ENCODE data around the gene OVOL1. TPM values are rescaled to one million over a fixed set of nuclear protein-coding genes. Genes with fewer than 3 reads are reported as not detected.

The OVOL1 gene
- total and polyA plus RNA-seq, 8 donors, result 0.92 to 120 (median 7.8) TPM; not detected in 1

DNA sequence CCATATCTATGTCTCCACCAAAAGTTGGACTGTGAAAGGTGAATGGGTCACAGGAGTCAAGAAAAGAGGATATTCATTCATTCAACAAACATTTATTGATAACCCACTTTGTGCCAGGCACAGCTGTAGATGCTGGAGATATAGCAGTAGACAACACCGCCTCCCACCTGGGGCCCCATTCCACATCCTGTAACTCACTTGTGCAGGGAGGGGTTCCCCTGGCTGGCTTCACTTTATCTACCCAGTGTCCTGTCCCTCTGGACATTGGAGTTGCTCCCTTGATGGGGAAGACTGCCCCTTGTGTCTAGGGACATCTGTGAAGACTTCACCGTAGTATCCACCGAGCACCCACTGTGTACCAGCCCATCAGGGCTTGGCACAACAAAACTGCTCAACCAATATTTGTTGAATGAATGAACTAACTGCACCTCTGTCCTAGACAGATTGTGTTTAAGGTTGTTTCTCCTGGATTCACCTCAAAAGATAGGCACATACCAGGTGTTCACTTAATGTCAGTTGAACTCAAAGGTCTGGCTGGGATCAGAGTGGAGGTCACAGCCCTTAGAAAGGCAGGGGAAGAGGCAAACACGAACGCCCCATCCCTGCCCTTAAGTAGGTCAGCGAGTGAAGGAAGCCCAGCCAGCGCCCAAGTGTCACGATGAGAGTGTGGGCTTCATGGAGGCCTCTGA is 1.4 kb upstream of the OVOL1 start:
- Histone ChIP-seq H3K4me3 (no peak overlapping the region), H3K4me1 (peaks cover 38 to 57% (median 54%) of the 10 kb centered on the region in 4 donors), H3K9me3 (no peaks in the 10 kb centered on the region), H3K36me3 (no peaks in the 10 kb centered on the region), H3K27me3 (peaks cover 19 to 51% (median 33%) of the 10 kb centered on the region in 3 donors), H3K27ac (peak overlapping the region in 1 of 5 donors; percentile 74)
- DNase-seq, result no peak
- WGBS, 5 donors, result 73 to 81% (median 78%) methylated on average over 8 of the region's 8 CpGs
- intact Hi-C loops (cut with DNase I; ENCODE audit: low total_unique reads), result no loop called here
- no peak for TF ChIP-seq POLR2A (IDR thresholded peaks at IDR 0.05)
- TF ChIP-seq, protein P1, sequence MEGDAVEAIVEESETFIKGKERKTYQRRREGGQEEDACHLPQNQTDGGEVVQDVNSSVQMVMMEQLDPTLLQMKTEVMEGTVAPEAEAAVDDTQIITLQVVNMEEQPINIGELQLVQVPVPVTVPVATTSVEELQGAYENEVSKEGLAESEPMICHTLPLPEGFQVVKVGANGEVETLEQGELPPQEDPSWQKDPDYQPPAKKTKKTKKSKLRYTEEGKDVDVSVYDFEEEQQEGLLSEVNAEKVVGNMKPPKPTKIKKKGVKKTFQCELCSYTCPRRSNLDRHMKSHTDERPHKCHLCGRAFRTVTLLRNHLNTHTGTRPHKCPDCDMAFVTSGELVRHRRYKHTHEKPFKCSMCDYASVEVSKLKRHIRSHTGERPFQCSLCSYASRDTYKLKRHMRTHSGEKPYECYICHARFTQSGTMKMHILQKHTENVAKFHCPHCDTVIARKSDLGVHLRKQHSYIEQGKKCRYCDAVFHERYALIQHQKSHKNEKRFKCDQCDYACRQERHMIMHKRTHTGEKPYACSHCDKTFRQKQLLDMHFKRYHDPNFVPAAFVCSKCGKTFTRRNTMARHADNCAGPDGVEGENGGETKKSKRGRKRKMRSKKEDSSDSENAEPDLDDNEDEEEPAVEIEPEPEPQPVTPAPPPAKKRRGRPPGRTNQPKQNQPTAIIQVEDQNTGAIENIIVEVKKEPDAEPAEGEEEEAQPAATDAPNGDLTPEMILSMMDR (IDR thresholded peaks at IDR 0.05), result no peak

DNA sequence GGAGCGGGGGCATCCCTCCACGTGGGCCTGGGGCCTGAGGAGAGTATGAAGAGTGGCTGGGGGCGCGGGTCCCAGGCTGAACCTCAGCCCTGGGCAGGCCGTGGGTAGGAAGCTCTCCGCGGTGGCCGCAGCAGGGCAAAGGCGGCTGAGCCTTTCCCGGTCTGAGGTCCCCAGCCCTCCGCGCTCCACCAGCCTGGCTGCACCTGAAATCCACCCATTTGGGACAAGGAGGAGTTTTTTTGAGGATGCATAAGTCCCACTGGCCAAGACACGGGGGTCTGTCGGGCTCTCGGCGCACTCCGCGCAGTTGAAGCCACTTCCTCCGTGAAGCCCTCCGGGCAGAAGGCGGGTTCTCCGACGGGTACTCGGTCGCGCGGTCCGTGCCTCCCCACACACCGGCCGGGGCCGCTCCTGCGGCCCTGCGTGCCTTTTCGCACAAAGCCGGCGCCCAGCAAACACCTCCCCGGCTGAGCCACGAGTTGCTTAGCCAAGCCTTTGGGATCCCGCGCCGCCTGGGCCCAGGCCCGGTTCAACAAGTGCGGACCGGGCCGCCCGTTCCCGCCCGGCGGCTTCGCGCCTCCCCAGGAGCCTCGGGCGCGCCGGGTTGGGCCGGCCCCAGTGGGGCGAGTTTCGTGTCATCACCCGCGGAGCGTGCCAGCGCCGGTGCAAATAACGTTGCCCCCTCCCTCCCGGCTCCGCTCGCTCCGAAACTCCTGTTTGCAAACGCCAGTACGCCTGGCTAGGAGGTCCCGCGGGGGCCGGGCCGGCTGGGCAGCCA is 666 bp upstream of the OVOL1 start:
- Histone ChIP-seq H3K4me3 (peak overlapping the region; percentile 33 to 52 (median 37)), H3K36me3 (no peaks in the 10 kb centered on the region), H3K27ac (peak overlapping the region in 4 of 5 donors; percentile 30 to 74 (median 60)), H3K4me1 (peaks cover 37 to 64% (median 61%) of the 10 kb centered on the region in 4 donors), H3K9me3 (no peaks in the 10 kb centered on the region), H3K27me3 (peaks cover 19 to 51% (median 33%) of the 10 kb centered on the region in 3 donors)
- TF ChIP-seq EP300 (IDR thresholded peaks at IDR 0.05), result no peak
- TF ChIP-seq POLR2A (IDR thresholded peaks at IDR 0.05), result no peak
- TF ChIP-seq POLR2AphosphoS5 (IDR thresholded peaks at IDR 0.05), result no peak
- TF ChIP-seq, protein P1 (IDR thresholded peaks at IDR 0.05), result no peak
- peak; percentile 59 for DNase-seq
- WGBS, 5 donors, result 14 to 27% (median 17%) methylated on average over 32 to 74 of the region's 74 CpGs
- intact Hi-C loops (cut with DNase I; ENCODE audit: low total_unique reads), result no loop called here

DNA sequence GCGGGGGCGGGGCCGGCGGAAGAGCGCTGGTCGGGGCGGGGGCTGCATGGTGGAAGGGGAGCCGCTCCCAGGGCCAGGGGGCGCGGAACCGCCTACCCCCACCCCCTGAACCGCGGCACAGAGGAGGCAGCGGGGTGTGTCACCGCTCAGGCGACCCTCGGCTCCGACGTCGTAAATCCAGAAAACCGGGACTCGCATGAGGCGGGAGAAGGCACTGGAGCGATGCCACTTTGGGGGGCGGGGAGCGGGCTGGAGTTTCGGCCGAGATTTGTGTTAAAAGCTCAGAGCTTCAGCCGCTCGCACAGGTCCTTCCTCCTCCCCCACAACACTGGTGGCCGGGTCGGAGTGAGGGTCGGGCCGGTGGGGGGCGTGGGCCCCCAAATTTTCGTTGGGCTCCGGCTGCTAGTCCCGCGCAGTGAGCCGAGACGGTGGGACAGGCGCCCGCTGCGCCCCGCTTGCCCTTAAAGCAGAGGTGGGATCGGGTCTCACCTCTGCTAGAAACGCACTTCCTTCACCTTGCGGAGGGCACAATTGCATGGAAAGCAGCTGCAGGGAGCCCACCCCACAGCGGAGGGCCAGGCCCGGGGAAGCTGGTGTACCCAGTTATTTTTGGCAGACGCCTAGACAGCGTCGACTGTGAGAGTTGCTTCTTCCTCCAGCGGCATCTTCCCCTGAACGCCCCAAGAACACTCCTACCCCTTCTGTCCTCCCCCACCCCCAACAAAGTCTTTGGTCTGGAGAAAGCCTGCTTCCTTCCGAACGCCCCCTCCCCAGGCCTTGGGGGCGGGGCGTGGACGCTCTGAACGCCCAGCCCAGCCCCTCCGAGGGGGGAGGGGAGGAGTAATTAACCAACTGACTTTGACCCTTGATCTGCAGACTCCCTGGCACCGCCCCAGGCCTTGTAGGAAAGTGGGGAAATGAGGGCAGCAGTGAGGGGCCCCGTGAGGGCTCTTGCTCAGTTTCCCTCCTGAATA is 1.1 kb downstream of the OVOL1 start:
- no peaks in the 10 kb centered on the region for H3K9me3 ChIP-seq
- WGBS, 5 donors, result 2 to 5% (median 3%) methylated on average over 19 to 64 of the region's 64 CpGs
- no peaks in the 10 kb centered on the region for H3K36me3 ChIP-seq
- H3K4me3 ChIP-seq, result peak overlapping the region; percentile 33 to 52 (median 37)
- intact Hi-C loops (cut with DNase I; ENCODE audit: low total_unique reads), result no loop called here
- H3K27ac ChIP-seq, result peak overlapping the region; percentile 24 to 74 (median 51)
- peaks cover 31 to 71% (median 70%) of the 10 kb centered on the region in 4 donors for H3K4me1 ChIP-seq
- peak; percentile 42 to 82 for DNase-seq
- TF ChIP-seq EP300 (IDR thresholded peaks at IDR 0.05), result no peak
- TF ChIP-seq, protein P1 (IDR thresholded peaks at IDR 0.05), result no peak
- no peak for TF ChIP-seq POLR2A (IDR thresholded peaks at IDR 0.05)
- TF ChIP-seq POLR2AphosphoS5 (IDR thresholded peaks at IDR 0.05), result no peak
- peaks cover 19 to 58% (median 33%) of the 10 kb centered on the region in 3 donors for H3K27me3 ChIP-seq
